ENCODE results near the gene FAM32A.

FAM32A gene

GRCh38 chr19:16226878-16227836 lies 41.9 kb downstream of the FAM32A start:
- DNase-seq: no peak

GRCh38 chr19:16227837-16228636 lies 42.8 kb downstream of the FAM32A start:
- DNase-seq: no peak

GRCh38 chr19:16228637-16229321 lies 43.6 kb downstream of the FAM32A start:
- no peak for DNase-seq

- no peak for DNase-seq
Observed at GRCh38 chr19:16229322-16229641, 44.1 kb downstream of the FAM32A start.

- DNase-seq: no peak
Observed at GRCh38 chr19:16232127-16232526, 46.9 kb downstream of the FAM32A start.

- DNase-seq: no peak
Observed at GRCh38 chr19:16232568-16232967, 47.4 kb downstream of the FAM32A start.

GRCh38 chr19:16233081-16233776 lies 48.0 kb downstream of the FAM32A start:
- DNase-seq: no peak

GRCh38 chr19:16233836-16234551 lies 48.8 kb downstream of the FAM32A start:
- DNase-seq: no peak

- no peak for DNase-seq
Observed at GRCh38 chr19:16234552-16235445, 49.6 kb downstream of the FAM32A start.

GRCh38 chr19:16235811-16236652 lies 50.8 kb downstream of the FAM32A start:
- DNase-seq: no peak

All from activated CD4-positive, alpha-beta T cell treated with anti-CD3 and anti-CD28 coated beads for 1 hour (primary cell).